K562 treated with DMSO at 1 percent for 24 hours (cell line): ENCODE results near the gene ACSBG1. TPM values are rescaled to one million over a fixed set of nuclear protein-coding genes. Genes with fewer than 3 reads are reported as not detected.

Experiments
- total RNA-seq: library from RNA; unstranded; fragments of 300-600 nt; gene quantifications from 2 replicates; pipeline ENCODE4 v1.2.3, GENCODE V29; 2022; ENCODE audit warnings: low read depth; ENCODE audit not compliant: insufficient read depth

Gene ACSBG1
- total RNA-seq = 1.9 and 3.9 TPM in 2 replicates

GRCh38 chr15:78234515-78235040 is at the start of gene ACSBG1:
Gene ACSBG1 (minus strand): TSS chr15:78234565. CDS start chr15:78234501, 64 bp downstream.

GRCh38 chr15:78264304-78265136 is 30.2 kb upstream of the ACSBG1 start, which contains the start of gene DNAJA4:
Gene DNAJA4 (plus strand): TSS chr15:78264562. CDS start chr15:78264764, 202 bp downstream.

GRCh38 chr15:78149068-78149804 is 85.1 kb downstream of the ACSBG1 start, which contains the start of gene IDH3A:
Gene IDH3A (plus strand): TSS chr15:78149362. CDS start chr15:78149404, 42 bp downstream.

GRCh38 chr15:78131295-78132061 is 102.9 kb downstream of the ACSBG1 start, which contains the start of gene CIB2:
Gene CIB2 (minus strand): TSS chr15:78131445. CDS start chr15:78131215, 230 bp downstream.

Other genes starting within 250 kb of the ACSBG1 start
- 14.1 and 16.6 TPM in 2 replicates for gene TBC1D2B, start 156.9 kb downstream of the ACSBG1 start, total RNA-seq
- 0.21 TPM in 1 of 2 replicates, not detected in the other for gene SH2D7, start 142.0 kb downstream of the ACSBG1 start, total RNA-seq
- 42.4 and 43.2 TPM in 2 replicates for gene CIB2, start 103.1 kb downstream of the ACSBG1 start, total RNA-seq
- gene IDH3A, start 85.2 kb downstream of the ACSBG1 start, total RNA-seq = 35.5 and 44.7 TPM in 2 replicates
- gene DNAJA4, start 30.0 kb upstream of the ACSBG1 start, total RNA-seq = 0.61 and 0.74 TPM in 2 replicates
- gene SKIC8, start 65.0 kb upstream of the ACSBG1 start, total RNA-seq = 58.8 and 65.3 TPM in 2 replicates
- gene CRABP1, start 105.8 kb upstream of the ACSBG1 start, total RNA-seq = not detected in 2 replicates
- gene IREB2, start 203.7 kb upstream of the ACSBG1 start, total RNA-seq = 12.7 and 24.7 TPM in 2 replicates